Thoracic aorta (tissue), 2 donors: ENCODE data around the gene SMPD3. TPM values are rescaled to one million over a fixed set of nuclear protein-coding genes. Genes with fewer than 3 reads are reported as not detected.

Experiments used
- ATAC-seq: fragments of 150-250 bp; one replicate; pipeline ENCODE4 v1.8.0; 2017; ENCODE audit warnings: low read depth; ENCODE audit not compliant: insufficient number of reproducible peaks, low FRiP score
- DNase-seq: peaks from one replicate; pipeline ENCODE4 v3.0.0-alpha.2; 2020; ENCODE audit warnings: low spot score
- H3K27ac ChIP-seq, 2 donors: fragments of 200-600 bp; sonication (generic); 1 replicate in 1 of 2; 2 replicates in 1 of 2; pipeline ENCODE4 v1.5.1; 2016; ENCODE audit warnings: mild to moderate bottlenecking in 2 of 2, moderate library complexity in 2 of 2
- H3K27me3 ChIP-seq: fragments of 200-600 bp; sonication (generic); replicated peaks from 2 replicates; pipeline ENCODE4 v1.6.0; 2016; ENCODE audit warnings: mild to moderate bottlenecking; ENCODE audit not compliant: insufficient read depth
- H3K36me3 ChIP-seq: fragments of 200-600 bp; sonication (generic); one replicate; pipeline ENCODE4 v1.5.1; 2016
- H3K4me1 ChIP-seq, 2 donors: fragments of 200-600 bp; sonication (generic); 1 replicate in 1 of 2; 2 replicates in 1 of 2; pipeline versions ENCODE4 v1.5.1 to v1.6.0; 2016; ENCODE audit warnings: low read depth in 2 of 2, mild to moderate bottlenecking in 1 of 2; ENCODE audit not compliant: control insufficient read depth in 1 of 2
- H3K4me3 ChIP-seq: fragments of 200-600 bp; sonication (generic); 2 replicates; pipeline ENCODE4 v1.5.1; 2016; ENCODE audit warnings: mild to moderate bottlenecking
- H3K9me3 ChIP-seq: fragments of 200-600 bp; sonication (generic); 2 replicates; pipeline ENCODE4 v1.5.1; 2016
- total RNA-seq, 2 donors: library from RNA; depleted of rRNA; stranded (reverse); fragments of >200 nt; gene quantifications; one replicate each; pipeline versions ENCODE4 v1.1.0 to v1.2.3, GENCODE V29; 2016
- TF ChIP-seq, protein P1 (sequence below): fragments of 200-600 bp; sonication (generic); IDR thresholded peaks from one replicate; pipeline ENCODE4 v1.5.1; 2019; ENCODE audit warnings: antibody characterized with exemption

SMPD3 gene
- total RNA-seq, 2 donors from 2014 or later: 0.41 to 6.5 TPM

DNA sequence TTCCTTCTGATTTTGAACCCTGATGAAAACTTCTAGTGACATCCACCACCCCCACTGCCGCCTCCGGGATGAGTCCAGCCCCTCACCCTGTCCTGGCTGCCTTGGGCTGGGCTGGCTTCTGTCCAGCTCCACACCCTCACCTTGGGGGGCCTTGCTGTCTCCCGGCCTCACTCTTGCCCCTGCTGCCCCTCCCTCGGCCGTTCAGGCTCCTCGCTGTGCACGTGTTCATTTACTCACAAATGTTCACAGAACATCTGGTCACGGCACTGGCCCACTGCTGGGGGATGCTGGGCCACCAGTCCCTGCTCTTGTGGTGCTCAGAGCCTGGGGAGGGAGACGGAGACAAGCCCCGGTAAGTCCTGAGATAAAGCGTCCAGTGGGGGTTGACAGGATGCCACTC is 96.8 kb downstream of the SMPD3 start:
- Histone ChIP-seq H3K27me3 (no peaks in the 10 kb centered on the region), H3K36me3 (peaks cover 58% of the 10 kb centered on the region), H3K4me1 (no peaks in the 10 kb centered on the region), H3K27ac (no peak overlapping the region), H3K4me3 (no peak overlapping the region), H3K9me3 (no peaks in the 10 kb centered on the region)
- TF ChIP-seq, protein P1, sequence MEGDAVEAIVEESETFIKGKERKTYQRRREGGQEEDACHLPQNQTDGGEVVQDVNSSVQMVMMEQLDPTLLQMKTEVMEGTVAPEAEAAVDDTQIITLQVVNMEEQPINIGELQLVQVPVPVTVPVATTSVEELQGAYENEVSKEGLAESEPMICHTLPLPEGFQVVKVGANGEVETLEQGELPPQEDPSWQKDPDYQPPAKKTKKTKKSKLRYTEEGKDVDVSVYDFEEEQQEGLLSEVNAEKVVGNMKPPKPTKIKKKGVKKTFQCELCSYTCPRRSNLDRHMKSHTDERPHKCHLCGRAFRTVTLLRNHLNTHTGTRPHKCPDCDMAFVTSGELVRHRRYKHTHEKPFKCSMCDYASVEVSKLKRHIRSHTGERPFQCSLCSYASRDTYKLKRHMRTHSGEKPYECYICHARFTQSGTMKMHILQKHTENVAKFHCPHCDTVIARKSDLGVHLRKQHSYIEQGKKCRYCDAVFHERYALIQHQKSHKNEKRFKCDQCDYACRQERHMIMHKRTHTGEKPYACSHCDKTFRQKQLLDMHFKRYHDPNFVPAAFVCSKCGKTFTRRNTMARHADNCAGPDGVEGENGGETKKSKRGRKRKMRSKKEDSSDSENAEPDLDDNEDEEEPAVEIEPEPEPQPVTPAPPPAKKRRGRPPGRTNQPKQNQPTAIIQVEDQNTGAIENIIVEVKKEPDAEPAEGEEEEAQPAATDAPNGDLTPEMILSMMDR: no peak
- no peak for ATAC-seq
- no peak for DNase-seq

DNA sequence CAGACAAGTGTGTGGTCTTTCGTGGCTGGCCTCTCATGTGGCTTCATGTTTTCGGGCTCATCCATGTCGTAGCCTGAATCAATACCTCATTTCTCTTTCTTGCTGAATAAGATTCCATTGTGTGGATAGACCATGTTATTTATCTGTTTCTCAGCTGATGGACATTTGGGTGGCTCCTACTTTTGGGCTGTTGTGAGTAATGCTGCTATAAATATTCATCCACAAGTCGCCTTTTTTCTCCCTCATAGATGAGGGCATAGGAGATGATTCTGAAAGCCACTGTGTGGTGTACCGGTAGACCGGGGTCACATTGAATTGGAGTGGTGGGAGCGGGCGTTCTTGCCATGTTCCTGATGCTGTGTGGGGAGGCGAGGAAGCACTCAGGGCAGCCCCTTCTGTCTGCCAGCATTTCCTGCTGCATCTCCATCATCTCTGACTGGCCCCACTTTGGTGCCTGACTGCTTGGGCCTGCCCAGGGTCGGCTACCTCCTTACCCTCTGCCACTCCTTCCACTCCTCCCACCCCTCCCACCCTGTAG is 97.4 kb downstream of the SMPD3 start:
- no peak overlapping the region for H3K27ac ChIP-seq
- no peak for DNase-seq
- ATAC-seq: no peak
- H3K9me3 ChIP-seq: no peaks in the 10 kb centered on the region
- no peaks in the 10 kb centered on the region for H3K27me3 ChIP-seq
- no peaks in the 10 kb centered on the region for H3K4me1 ChIP-seq
- peaks cover 57% of the 10 kb centered on the region for H3K36me3 ChIP-seq
- H3K4me3 ChIP-seq: no peak overlapping the region
- TF ChIP-seq, protein P1: no peak

DNA sequence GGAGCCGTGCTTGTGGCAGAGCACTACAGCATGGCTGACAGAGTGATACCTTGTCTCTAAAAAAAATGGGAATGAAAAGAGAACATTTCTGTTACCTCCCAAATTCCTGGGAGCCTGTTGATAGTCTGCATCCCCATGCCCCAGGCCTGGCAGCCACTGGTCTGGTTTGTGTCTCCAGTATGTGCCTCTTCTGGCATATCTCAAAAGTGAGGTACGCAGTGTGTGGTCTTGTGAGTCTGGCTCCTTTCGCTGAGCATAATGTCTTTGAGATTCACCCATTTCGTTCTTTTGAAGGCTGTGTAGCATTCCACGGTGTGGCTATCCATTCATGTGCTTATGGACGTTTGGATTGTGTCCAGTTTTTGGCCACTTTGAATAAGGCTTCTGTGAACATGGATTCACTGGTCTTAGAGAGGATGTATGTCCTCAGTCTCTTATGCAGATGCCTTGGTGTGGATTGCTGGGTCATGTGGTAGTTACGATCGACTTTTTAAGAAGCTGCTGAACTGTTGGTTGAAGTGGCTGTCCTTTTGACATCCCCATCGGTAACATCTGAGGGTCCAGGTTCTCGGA is 98.4 kb downstream of the SMPD3 start:
- Histone ChIP-seq H3K27ac (no peak overlapping the region), H3K36me3 (peaks cover 51% of the 10 kb centered on the region), H3K9me3 (no peaks in the 10 kb centered on the region), H3K4me1 (peaks cover 0 to 9% of the 10 kb centered on the region in 2 donors), H3K4me3 (no peak overlapping the region), H3K27me3 (no peaks in the 10 kb centered on the region)
- no peak for ATAC-seq
- TF ChIP-seq, protein P1: no peak
- DNase-seq: no peak

DNA sequence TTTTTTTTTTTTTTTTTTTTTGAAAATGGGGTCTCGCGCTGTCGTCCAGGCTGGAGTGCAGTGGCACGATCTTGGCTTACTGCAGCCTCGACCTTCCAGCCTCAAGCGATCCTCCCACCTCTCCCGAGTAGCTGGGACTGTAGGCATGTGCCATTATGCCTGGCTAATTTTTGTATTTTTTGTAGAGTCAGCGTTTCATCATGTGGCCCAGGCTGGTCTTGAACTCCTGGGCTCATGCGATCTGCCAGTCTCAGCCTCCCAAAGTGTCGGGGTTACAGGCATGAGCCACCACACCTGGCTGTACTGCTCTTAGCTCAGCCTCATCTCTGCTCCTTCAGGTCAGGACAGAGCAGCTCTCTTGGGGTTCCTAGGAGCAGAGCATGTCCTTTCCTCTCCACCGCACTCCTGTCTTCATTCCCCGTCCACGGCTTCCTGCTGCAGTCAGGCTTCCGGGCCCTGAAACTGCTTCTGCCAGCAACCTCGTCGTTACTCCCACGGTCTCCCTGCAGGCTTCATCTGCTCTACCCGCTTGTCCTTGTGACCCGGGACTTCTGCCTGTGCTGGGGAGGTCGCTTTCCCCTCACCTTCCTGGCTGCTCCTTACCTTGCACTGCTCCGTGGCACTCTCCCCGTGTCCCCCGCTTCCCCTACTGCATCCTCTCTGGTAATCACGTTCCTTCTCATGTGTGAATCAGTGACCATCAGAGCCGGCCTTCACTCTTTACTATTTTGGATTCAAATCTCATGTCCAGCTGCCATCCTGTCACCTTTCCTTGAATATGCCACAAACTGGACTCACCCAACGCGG is 99.5 kb downstream of the SMPD3 start:
- H3K27me3 ChIP-seq: no peaks in the 10 kb centered on the region
- no peak for DNase-seq
- H3K4me3 ChIP-seq: no peak overlapping the region
- ATAC-seq: no peak
- H3K9me3 ChIP-seq: no peaks in the 10 kb centered on the region
- peaks cover 0 to 10% of the 10 kb centered on the region in 2 donors for H3K4me1 ChIP-seq
- H3K27ac ChIP-seq: no peak overlapping the region
- H3K36me3 ChIP-seq: peaks cover 41% of the 10 kb centered on the region
- TF ChIP-seq, protein P1: no peak

DNA sequence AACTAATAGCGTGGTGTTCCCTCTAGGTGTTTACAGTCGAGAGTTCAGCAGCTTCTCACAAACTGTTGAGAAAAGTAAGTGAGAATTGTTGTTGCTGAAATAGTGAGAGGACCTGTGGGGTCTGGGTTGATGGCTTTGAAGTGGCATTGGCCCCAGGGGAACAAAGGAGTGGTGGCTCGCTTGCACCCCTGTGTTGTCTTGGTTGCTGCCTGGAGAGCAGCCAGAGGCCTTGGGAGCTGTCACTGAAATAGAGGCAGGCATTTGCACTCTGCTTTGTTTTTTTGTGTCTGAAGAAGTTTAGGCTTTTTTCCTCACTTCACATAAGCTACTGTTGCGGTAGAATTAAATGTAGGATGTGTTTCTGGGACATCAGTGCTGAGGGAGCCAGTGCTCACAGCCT is 100.7 kb downstream of the SMPD3 start:
- Histone ChIP-seq H3K27me3 (no peaks in the 10 kb centered on the region), H3K36me3 (peaks cover 29% of the 10 kb centered on the region), H3K27ac (no peak overlapping the region), H3K4me3 (no peak overlapping the region), H3K9me3 (no peaks in the 10 kb centered on the region), H3K4me1 (peaks cover 0 to 10% of the 10 kb centered on the region in 2 donors)
- TF ChIP-seq, protein P1: no peak
- no peak for ATAC-seq
- DNase-seq: no peak
